Measurements from ENCODE around the gene FBXO15.

GRCh38 chr18:74148543-74149070 lies 973 bp upstream of the FBXO15 start:
- no peak for TF ChIP-seq ZNF449 (tag by site-specific recombination; IDR thresholded peaks at IDR 0.05)
- no peak for TF ChIP-seq ZNF354C (tag by site-specific recombination; IDR thresholded peaks at IDR 0.05; ENCODE audit: borderline replicate concordance, low read depth)
- no peak for TF ChIP-seq ZNF311 (tag by site-specific recombination; IDR thresholded peaks at IDR 0.05; ENCODE audit: borderline replicate concordance)
- TF ChIP-seq SP2 (tag by site-specific recombination; IDR thresholded peaks at IDR 0.05) = no peak
- TF ChIP-seq CTCF (tag by site-specific recombination; IDR thresholded peaks at IDR 0.05) = no peak
- TF ChIP-seq OSR2 (tag by site-specific recombination; IDR thresholded peaks at IDR 0.05) = no peak

All from HEK293 (cell line).